Right atrium auricular region (tissue), 2 donors: ENCODE results near the gene TNNI3K. TPM values are rescaled to one million over a fixed set of nuclear protein-coding genes. Genes with fewer than 3 reads are reported as not detected.

Experiments used
- DNase-seq: peaks from one replicate; pipeline ENCODE4 v3.0.0-alpha.2; 2019; ENCODE audit warnings: low spot score
- H3K27ac ChIP-seq, 2 donors: fragments of 200-600 bp; sonication (generic); 1 replicate in 1 of 2; 2 replicates in 1 of 2; pipeline ENCODE4 v1.5.1; 2016 to 2019
- H3K27me3 ChIP-seq, 2 donors: fragments of 200-600 bp; sonication (generic); one replicate each; pipeline versions ENCODE4 v1.5.1 to v1.6.0; 2017 to 2019
- H3K36me3 ChIP-seq: fragments of 200-600 bp; sonication (generic); one replicate; pipeline ENCODE4 v1.5.1; 2016
- H3K4me1 ChIP-seq, 2 donors: fragments of 200-600 bp; sonication (generic); one replicate each; pipeline versions ENCODE4 v1.5.1 to v1.6.0; 2017 to 2019
- H3K4me3 ChIP-seq, 2 donors: fragments of 200-600 bp; sonication (generic); 1 replicate in 1 of 2; 2 replicates in 1 of 2; pipeline ENCODE4 v1.5.1; 2017 to 2019; ENCODE audit warnings: mild to moderate bottlenecking in 1 of 2, moderate library complexity in 1 of 2
- H3K9me3 ChIP-seq, 2 donors: fragments of 200-600 bp; sonication (generic); one replicate each; pipeline ENCODE4 v1.5.1; 2019
- total RNA-seq, 2 donors: library from RNA; depleted of rRNA; stranded (reverse); fragments of >200 nt; gene quantifications; one replicate each; pipeline ENCODE4 v1.1.0, GENCODE V29; 2016
- TF ChIP-seq, protein P1 (sequence below), 2 donors: fragments of 200-600 bp; sonication (generic); IDR thresholded peaks; one replicate each; pipeline ENCODE4 v1.5.1; 2019; ENCODE audit warnings: antibody characterized with exemption in 2 of 2

Gene TNNI3K
- total RNA-seq, 2 donors from 2014 or later, result 14.6 to 18.3 TPM

DNA sequence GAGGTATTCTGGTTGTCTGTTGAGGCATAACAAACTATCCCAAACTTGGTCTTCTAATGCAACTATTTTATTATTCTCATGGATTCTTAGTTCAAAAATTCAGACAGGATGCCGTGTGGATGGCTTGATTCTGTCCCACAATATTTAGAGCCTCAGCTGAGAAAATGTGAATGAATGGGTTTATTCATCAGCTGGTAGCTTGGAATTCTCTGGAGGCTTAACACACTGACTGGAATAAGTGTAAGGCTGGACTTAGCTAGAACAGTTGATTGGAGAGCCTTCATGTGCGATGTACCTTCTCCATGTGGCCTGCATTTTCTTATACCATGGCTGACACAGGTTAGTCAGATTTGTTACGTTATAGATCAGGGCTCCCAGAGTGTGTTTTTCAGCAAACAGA is 30.8 kb downstream of the TNNI3K start:
- DNase-seq, result no peak
- Histone ChIP-seq H3K4me3 (no peak overlapping the region), H3K27ac (no peak overlapping the region), H3K9me3 (no peaks in the 10 kb centered on the region), H3K27me3 (no peaks in the 10 kb centered on the region), H3K4me1 (no peaks in the 10 kb centered on the region), H3K36me3 (no peaks in the 10 kb centered on the region)
- TF ChIP-seq, protein P1, sequence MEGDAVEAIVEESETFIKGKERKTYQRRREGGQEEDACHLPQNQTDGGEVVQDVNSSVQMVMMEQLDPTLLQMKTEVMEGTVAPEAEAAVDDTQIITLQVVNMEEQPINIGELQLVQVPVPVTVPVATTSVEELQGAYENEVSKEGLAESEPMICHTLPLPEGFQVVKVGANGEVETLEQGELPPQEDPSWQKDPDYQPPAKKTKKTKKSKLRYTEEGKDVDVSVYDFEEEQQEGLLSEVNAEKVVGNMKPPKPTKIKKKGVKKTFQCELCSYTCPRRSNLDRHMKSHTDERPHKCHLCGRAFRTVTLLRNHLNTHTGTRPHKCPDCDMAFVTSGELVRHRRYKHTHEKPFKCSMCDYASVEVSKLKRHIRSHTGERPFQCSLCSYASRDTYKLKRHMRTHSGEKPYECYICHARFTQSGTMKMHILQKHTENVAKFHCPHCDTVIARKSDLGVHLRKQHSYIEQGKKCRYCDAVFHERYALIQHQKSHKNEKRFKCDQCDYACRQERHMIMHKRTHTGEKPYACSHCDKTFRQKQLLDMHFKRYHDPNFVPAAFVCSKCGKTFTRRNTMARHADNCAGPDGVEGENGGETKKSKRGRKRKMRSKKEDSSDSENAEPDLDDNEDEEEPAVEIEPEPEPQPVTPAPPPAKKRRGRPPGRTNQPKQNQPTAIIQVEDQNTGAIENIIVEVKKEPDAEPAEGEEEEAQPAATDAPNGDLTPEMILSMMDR (IDR thresholded peaks at IDR 0.05), result no peak

DNA sequence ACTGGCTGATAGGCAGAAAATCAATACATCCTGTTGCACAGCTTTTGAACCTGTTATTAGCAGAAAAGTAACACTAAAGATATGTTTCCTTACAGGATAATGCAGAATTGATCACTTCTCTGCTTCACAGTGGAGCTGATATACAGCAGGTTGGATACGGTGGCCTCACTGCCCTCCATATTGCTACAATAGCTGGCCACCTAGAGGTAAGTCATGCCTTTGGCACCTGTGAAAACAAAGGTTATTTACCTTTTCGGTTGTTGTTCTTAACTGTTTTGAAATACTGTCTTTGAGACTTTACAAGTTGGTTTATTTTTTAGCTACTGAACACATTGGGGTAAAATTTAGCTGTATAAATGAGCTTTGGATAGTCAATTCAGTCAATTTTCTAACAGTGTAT is 36.3 kb downstream of the TNNI3K start:
- no peak overlapping the region for H3K27ac ChIP-seq
- no peaks in the 10 kb centered on the region for H3K27me3 ChIP-seq
- H3K4me1 ChIP-seq, result no peaks in the 10 kb centered on the region
- no peaks in the 10 kb centered on the region for H3K9me3 ChIP-seq
- no peak overlapping the region for H3K4me3 ChIP-seq
- no peak for DNase-seq
- TF ChIP-seq, protein P1 (IDR thresholded peaks at IDR 0.05), result no peak
- no peaks in the 10 kb centered on the region for H3K36me3 ChIP-seq

DNA sequence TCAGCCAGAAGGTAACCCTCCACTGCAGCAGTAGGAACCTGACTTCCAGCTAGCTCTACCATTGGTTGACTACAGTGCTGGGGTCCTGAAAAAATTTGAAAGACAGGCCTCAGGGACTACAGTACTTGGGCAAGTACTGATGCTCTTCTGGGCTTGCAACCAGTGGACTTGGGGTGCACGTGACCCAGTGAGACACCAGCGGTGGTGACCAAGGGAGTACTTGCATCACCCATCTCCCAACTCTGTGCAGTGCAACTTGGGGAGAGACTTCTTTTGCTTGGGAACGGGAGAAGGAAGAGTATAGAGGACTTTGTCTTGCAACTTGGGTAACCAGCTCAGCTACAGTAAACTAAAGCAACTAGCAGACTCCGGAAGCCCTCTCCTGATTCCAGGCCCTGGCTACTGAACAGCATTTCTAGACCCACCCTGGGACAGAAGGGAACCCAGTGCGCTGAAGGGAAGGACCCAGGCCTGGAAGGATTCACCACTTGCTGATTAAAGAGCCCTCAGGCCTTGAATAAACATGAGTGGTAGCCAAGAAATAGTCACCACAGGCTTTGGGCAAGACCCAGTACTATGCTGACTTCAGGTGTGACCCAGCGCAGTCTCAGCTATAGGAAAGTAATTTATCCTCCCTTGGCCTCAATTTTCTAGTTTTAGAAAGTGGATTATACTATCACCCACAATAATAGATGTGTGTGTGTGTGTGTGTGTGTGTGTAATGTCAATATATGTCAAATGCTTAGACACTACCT is 45.6 kb downstream of the TNNI3K start:
- Histone ChIP-seq H3K4me1 (no peaks in the 10 kb centered on the region), H3K36me3 (no peaks in the 10 kb centered on the region), H3K9me3 (no peaks in the 10 kb centered on the region), H3K27ac (no peak overlapping the region), H3K4me3 (no peak overlapping the region), H3K27me3 (no peaks in the 10 kb centered on the region)
- TF ChIP-seq, protein P1 (IDR thresholded peaks at IDR 0.05), result no peak
- no peak for DNase-seq

DNA sequence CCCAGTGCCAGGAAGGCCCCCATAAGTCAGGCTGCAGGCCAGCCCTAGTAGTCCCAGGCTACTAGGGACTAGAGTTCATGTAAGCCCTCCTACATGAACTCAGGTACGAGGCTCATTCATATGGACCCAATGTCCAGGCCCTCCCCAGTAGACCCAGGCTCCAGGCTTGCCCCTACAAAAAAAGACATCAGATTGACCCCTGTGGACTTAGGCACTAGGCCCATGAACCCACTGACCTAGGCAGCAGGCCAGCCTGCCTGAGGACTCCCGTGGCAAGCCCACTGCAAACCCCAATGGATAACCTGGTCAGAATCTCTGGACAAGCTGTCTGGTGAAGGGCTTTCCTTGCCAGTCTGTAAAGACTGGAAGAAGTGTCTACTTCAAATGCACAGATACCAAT is 51.2 kb downstream of the TNNI3K start:
- TF ChIP-seq, protein P1 (IDR thresholded peaks at IDR 0.05), result no peak
- H3K9me3 ChIP-seq, result peaks cover 0 to 10% of the 10 kb centered on the region in 2 donors
- H3K4me3 ChIP-seq, result no peak overlapping the region
- H3K27ac ChIP-seq, result no peak overlapping the region
- no peak for DNase-seq
- H3K4me1 ChIP-seq, result no peaks in the 10 kb centered on the region
- no peaks in the 10 kb centered on the region for H3K27me3 ChIP-seq
- H3K36me3 ChIP-seq, result no peaks in the 10 kb centered on the region

DNA sequence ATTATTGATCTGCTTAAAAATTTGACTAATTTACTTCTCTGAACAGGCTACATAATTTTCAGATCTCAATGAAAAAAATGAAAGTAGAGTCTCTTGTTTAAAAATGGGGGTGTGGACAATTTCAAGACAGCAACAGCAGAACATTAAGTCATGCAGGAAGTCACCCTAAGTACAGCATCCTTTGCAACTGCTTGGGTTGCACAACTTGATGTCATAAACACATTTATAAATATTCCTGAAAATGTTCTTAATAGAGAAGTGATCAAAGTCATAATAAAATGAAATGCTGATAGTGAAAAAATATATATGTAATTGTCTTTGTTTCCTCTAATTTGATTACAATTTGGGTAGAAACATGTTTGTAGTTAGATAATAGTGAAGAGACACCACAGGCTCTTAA is 79.3 kb downstream of the TNNI3K start:
- TF ChIP-seq, protein P1 (IDR thresholded peaks at IDR 0.05), result no peak
- no peak overlapping the region for H3K27ac ChIP-seq
- no peak for DNase-seq
- H3K4me1 ChIP-seq, result no peaks in the 10 kb centered on the region
- no peaks in the 10 kb centered on the region for H3K36me3 ChIP-seq
- no peaks in the 10 kb centered on the region for H3K9me3 ChIP-seq
- no peaks in the 10 kb centered on the region for H3K27me3 ChIP-seq
- no peak overlapping the region for H3K4me3 ChIP-seq

DNA sequence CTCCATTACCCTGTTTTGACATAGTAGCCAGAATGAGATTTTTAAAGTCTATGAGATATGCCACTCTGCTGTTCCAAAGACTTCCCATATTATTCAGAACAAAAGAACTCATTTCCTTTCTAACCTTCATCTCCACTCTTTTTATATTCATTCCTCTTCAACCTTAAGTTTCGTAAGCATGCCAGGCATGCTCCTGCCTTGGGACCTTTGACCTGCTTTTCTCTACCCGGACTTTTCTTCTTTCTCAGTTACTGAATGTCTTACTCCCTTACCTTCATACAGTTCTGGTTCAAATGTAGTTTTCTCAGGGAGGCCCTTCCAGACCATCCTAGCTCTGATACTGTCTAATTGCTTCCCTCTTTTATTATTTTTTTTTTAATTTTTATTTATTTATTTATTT is 81.1 kb downstream of the TNNI3K start:
- Histone ChIP-seq H3K4me3 (no peak overlapping the region), H3K4me1 (no peaks in the 10 kb centered on the region), H3K27me3 (no peaks in the 10 kb centered on the region), H3K9me3 (no peaks in the 10 kb centered on the region), H3K36me3 (no peaks in the 10 kb centered on the region), H3K27ac (no peak overlapping the region)
- no peak for DNase-seq
- TF ChIP-seq, protein P1 (IDR thresholded peaks at IDR 0.05), result no peak
